Pancreas (tissue), 10 donors: Measurements from ENCODE around the gene MAP2K2. TPM values are rescaled to one million over a fixed set of nuclear protein-coding genes. Genes with fewer than 3 reads are reported as not detected.
A peak's percentile ranks its signal among the peaks of the same experiment; 100 is the strongest.

Source experiments
- ATAC-seq, 4 donors: fragments of 200-7000 bp; cut with Tn5 transposase; one replicate each; pipeline versions ENCODE4 v1.8.0 to v1.9.1; 2020; ENCODE audit warnings: mild to moderate bottlenecking in 4 of 4, moderate library complexity in 4 of 4
- DNase-seq, 6 donors: peaks; one replicate each; pipeline ENCODE4 v3.0.0-alpha.2; 2020
- FAIRE-seq: peaks from 2 replicates; lab custom pipeline; 2012; peaks lifted over from hg19 to GRCh38; lab: Jason Lieb, UNC
- H3K27ac ChIP-seq, 4 donors: fragments of 200-600 bp; sonication (generic); 1 replicate in 3 of 4; 2 replicates in 1 of 4; pipeline versions ENCODE4 v1.5.0 to v1.8.0; 2020
- H3K27me3 ChIP-seq, 4 donors: fragments of 200-600 bp; one replicate each; pipeline ENCODE4 v1.8.0; 2021
- H3K36me3 ChIP-seq, 3 donors: fragments of 200-600 bp; sonication (generic) in 1 of 3; one replicate each; pipeline versions ENCODE4 v1.5.0 to v1.8.0; 2020 to 2021
- H3K4me1 ChIP-seq, 3 donors: fragments of 200-600 bp; one replicate each; pipeline ENCODE4 v1.8.0; 2021
- H3K4me3 ChIP-seq, 4 donors: fragments of 200-600 bp; sonication (generic) in 2 of 4; one replicate each; pipeline versions ENCODE4 v1.5.0 to v1.8.0; 2020 to 2021
- H3K9me3 ChIP-seq, 4 donors: fragments of 200-600 bp; one replicate each; pipeline ENCODE4 v1.8.0; 2021
- CTCF ChIP-seq, 4 donors: fragments of 200-600 bp; sonication (generic) in 3 of 4; IDR thresholded peaks; one replicate each; pipeline versions ENCODE4 v1.5.0 to v1.8.0; 2021; ENCODE audit warnings: antibody characterized with exemption in 4 of 4
- WGBS, 2 donors: extraction: QIAGEN DNeasy Blood & Tissue Kit; methylation state at CpG; one replicate each; pipeline ENCODE4 v1.1.7; 2013; 5-methylcytosine and 5-hydroxymethylcytosine counted together
- intact Hi-C, 3 donors: fragments of 100-400 bp; cut with DNase I; formaldehyde crosslinking; loops; one replicate each; pipeline versions ENCODE4 v1.11.1 to v1.14.2; 2022
- polyA plus RNA-seq, 2 donors: library from polyadenylated mRNA; stranded (reverse); fragments of 200-250 nt; gene quantifications; one replicate each; pipeline ENCODE4 v1.2.3, GENCODE V29; 2013
- total RNA-seq, 6 donors: library from RNA; stranded (reverse); fragmentation: NEBNext Ultra II Directional in 4 of 6; extraction: Animal tissue kit (Norgen Biotek cat#: 25700) in 4 of 6; gene quantifications; one replicate each; pipeline versions ENCODE4 v1.2.1 to v1.2.4, GENCODE V29; 2021 to 2023
- donor health status: healthy with polysubstance abuse.
- donor health status: DM: no; HTN: no; CAD: no; lungs with moderate emphysema.
- donor health status: DM: no; HTN: no; CAD: no.
- donor health status: control.
- donor health status: control.
- donor health status: Bipolar disorder and iron deficiency.
- donor health status: DM: yes; HTN: yes; CAD: no.
- donor health status: DM: no; HTN: no; CAD: no.
- donor health status: DM: no; HTN: no; CAD: no.
- donor health status: DM: yes; HTN: yes; CAD: no.

Gene MAP2K2
- total and polyA plus RNA-seq, 8 donors = 52.4 to 183 (median 74.2) TPM

GRCh38 chr19:4108767-4109625, 14.9 kb downstream of the MAP2K2 start:
- no peak overlapping the region for H3K4me3 ChIP-seq
- WGBS, 2 donors = 90 to 92% methylated on average over 35 of the region's 35 CpGs
- no peak for TF ChIP-seq CTCF (IDR thresholded peaks at IDR 0.05)
- peaks cover 0 to 21% (median 4%) of the 10 kb centered on the region in 3 donors for H3K36me3 ChIP-seq
- no peaks in the 10 kb centered on the region for H3K4me1 ChIP-seq
- no peaks in the 10 kb centered on the region for H3K27me3 ChIP-seq
- ATAC-seq (no peak), DNase-seq (no peak), FAIRE-seq (no peak)
- no peaks in the 10 kb centered on the region for H3K9me3 ChIP-seq
- intact Hi-C loops = no loop called here
- H3K27ac ChIP-seq = no peak overlapping the region

- Histone ChIP-seq H3K4me1 (no peaks in the 10 kb centered on the region), H3K27ac (no peak overlapping the region), H3K27me3 (no peaks in the 10 kb centered on the region), H3K4me3 (no peak overlapping the region), H3K9me3 (no peaks in the 10 kb centered on the region), H3K36me3 (peaks cover 0 to 25% (median 15%) of the 10 kb centered on the region in 3 donors)
- 91 to 93% methylated on average over 9 of the region's 9 CpGs for WGBS, 2 donors
- ATAC-seq = no peak
- no peak for FAIRE-seq
- intact Hi-C loops = no loop called here
- no peak for DNase-seq
- TF ChIP-seq CTCF (IDR thresholded peaks at IDR 0.05) = no peak
These were observed 20.9 kb downstream of the MAP2K2 start for GRCh38 chr19:4103080-4103433.

GRCh38 chr19:4102339-4103079, 21.4 kb downstream of the MAP2K2 start:
- TF ChIP-seq CTCF (IDR thresholded peaks at IDR 0.05) = no peak
- H3K27ac ChIP-seq = no peak overlapping the region
- ATAC-seq = no peak
- intact Hi-C loops = no loop called here
- no peaks in the 10 kb centered on the region for H3K4me1 ChIP-seq
- H3K4me3 ChIP-seq = no peak overlapping the region
- WGBS, 2 donors = 89 to 91% methylated on average over 53 of the region's 53 CpGs
- FAIRE-seq = no peak
- H3K27me3 ChIP-seq = no peaks in the 10 kb centered on the region
- DNase-seq = peak in 1 of 6 donors; percentile 69
- no peaks in the 10 kb centered on the region for H3K9me3 ChIP-seq
- H3K36me3 ChIP-seq = peaks cover 0 to 25% (median 15%) of the 10 kb centered on the region in 3 donors

- 92 to 93% methylated on average over 10 of the region's 10 CpGs for WGBS, 2 donors
- intact Hi-C loops = no loop called here
- peak in 1 of 6 donors; percentile 9 for DNase-seq
- H3K4me3 ChIP-seq = no peak overlapping the region
- no peak for TF ChIP-seq CTCF (IDR thresholded peaks at IDR 0.05)
- H3K9me3 ChIP-seq = no peaks in the 10 kb centered on the region
- H3K27me3 ChIP-seq = no peaks in the 10 kb centered on the region
- no peak for FAIRE-seq
- no peak overlapping the region for H3K27ac ChIP-seq
- H3K36me3 ChIP-seq = peaks cover 0 to 25% (median 15%) of the 10 kb centered on the region in 3 donors
- ATAC-seq = no peak
- no peaks in the 10 kb centered on the region for H3K4me1 ChIP-seq
These were observed 22.5 kb downstream of the MAP2K2 start for GRCh38 chr19:4101496-4101770.
